ENCODE data around the gene GRM8.

The GRM8 gene

DNA sequence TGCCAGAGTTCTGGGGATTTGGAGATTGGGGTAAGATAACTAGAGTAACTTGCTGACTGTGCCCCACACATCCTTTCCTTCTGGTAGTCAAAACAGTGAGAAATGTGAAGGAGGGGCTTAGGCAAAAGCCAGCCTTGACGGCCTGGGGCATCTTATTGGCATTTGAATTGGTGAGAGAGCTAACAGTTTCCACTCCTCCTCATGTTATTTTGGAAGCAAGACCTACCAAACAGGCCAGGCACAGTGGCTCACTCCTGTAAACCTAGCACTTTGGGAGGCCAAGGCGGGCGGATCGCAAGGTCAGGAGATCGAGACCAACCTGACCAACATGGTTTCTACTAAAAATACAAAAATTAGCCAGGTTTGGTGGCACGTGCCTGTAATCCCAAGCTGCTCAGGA is 596.6 kb downstream of the GRM8 start:
- no peak for DNase-seq

DNA sequence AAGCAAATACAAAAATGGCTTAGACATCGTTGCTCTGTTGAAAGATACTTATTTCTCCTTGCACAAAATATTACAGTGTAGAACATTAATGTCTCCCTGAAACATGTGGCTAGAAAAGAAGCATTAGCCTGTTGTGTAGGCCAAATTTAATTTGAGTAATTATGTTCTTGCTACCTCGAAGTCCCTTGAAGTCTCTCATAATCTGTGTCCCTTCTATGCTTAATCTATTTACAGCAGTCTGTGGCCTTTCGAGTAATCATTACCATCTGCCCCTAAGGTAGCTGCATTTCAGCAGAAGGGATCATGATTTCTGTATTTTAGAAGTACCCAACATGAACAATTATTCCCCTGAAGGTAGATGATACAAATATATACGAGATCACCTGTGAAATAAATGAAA is 615.2 kb downstream of the GRM8 start:
- no peak for DNase-seq

- no peak for DNase-seq
These were observed 617.2 kb downstream of the GRM8 start for GRCh38 chr7:126635545-126635944.

GRCh38 chr7:126608339-126608776 is 644.4 kb downstream of the GRM8 start:
- DNase-seq = peak; percentile 7

DNA sequence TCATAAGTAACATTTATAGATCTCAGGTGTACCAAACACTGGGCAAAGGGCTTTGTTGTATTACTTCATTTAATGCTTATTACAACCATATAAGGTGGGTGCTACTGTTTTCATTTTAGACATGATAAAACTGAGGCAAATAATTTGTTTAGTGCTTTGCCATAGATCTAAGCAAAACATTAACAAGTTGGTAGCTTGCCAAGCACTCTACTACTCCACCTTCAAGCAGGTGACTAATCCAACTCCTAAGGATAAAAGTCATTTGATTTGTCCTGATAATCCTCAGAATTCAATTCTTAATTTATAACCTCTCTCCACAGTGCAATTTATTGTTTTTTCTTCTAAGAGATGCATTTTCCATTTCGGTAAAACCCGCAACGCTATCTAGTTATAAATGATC is 646.4 kb downstream of the GRM8 start:
- DNase-seq = no peak

GRCh38 chr7:126605553-126605952 is 647.2 kb downstream of the GRM8 start:
- DNase-seq = no peak

GRCh38 chr7:126605056-126605455 is 647.7 kb downstream of the GRM8 start:
- DNase-seq = no peak

- no peak for DNase-seq
These were observed 663.6 kb downstream of the GRM8 start for GRCh38 chr7:126589068-126589684.

GRCh38 chr7:126578338-126578737 is 674.4 kb downstream of the GRM8 start:
- no peak for DNase-seq

DNA sequence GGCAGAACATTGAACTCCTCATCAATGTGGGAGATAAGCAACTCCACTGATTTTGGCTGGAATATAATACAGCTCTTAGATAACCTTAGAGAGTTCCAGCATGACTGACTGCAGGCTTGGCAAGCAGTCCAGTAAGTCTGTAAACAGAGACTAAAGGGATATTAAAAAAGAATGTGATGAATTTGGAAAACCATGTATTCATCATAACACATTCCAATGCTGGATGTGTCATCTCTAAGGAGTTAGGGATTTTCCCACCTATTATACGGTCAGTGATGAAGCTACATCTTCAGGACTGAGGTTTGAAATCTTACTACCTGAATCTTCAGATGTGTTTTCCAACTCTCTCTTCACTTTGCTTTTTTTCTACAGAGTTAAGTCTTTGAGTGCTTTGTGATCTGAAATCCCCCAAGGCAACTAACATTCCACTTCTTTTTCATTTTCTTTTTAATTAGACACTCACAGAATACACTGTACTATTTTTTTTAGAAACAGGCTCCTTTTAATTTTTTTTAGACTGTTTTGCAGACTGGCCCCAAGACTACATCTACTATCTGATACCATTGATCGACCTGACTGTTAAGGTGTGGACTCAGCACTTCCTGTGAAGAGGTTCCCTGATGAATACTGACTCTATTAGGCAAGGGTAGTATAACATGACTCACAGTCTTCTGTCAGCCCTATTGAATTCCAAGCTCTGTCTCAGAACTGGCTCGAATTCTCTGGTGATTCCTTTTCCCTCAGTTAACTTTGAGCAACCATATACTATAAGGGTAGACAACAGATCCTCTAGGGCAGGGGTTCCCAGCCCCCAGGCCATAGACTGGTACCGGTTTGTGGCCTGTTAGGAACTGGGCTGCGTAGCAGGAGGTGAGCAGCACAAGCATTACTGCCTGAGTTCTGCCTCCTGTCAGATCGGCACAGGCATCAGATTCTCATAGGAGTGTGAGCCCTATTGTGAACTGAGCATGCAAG is 678.2 kb downstream of the GRM8 start:
- peak; percentile 81 for DNase-seq

- no peak for DNase-seq
These were observed 681.9 kb downstream of the GRM8 start for GRCh38 chr7:126570845-126571244.

GRCh38 chr7:126569402-126569801 is 683.3 kb downstream of the GRM8 start:
- DNase-seq = peak; percentile 9

DNA sequence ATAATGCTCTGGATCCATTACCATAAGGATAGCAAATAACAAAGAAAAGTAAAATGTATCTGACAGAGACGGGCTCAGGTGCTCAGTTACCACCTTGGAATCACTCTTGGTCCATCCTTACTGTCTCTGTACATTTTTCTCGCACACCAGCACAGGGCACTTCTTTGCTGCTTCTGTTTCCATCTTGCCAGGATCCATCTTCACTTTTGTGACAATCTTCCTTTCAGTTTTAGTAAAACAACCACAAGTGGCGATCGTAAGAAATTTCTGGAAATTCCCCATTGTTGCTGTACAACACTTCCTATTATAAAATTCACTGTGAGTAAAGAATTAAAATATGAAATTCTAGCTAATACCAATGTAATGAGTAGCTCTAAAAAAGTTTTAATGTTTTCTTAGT is 695.5 kb downstream of the GRM8 start:
- DNase-seq = no peak

- peak; percentile 11 for DNase-seq
These were observed 711.3 kb downstream of the GRM8 start for GRCh38 chr7:126541406-126541805.

DNA sequence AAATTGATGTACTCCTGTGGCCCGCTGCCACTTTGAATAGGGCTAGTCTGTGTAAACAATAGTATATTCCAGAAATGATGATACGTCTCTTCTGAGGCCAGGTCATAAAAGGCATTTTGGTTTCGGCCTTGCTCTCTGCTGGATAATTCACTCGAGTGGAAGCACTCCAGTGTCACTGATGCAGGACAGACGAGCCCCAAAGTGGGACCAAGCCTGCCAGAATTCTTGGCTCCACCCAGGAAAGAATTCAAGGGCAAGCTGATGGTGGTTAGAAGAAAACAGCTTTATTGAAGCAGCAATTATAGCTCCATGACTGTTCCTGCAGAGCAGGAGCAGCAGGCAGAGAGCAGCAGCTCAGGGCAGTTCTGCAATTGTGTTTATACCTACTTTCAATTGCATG is 717.6 kb downstream of the GRM8 start:
- DNase-seq = no peak

GRCh38 chr7:126533715-126534114 is 719.0 kb downstream of the GRM8 start:
- DNase-seq = no peak

DNA sequence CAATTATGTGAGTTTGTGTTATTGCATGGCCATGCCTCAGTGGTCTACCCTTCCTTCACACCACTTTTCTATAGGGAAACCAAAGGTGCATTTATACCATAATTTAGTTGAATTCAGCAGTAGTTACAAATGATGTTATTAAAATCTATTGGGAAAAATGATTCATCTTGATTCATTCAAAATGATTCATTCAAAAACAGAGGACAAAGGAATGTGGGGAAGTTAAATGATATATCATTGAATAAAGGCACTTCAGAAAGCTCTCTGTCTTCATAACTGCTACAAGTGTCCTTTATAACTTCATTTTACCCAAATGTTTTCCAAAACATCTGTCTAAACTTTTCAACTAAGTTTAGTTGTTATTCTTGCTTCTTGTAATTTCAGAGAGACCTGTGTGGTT is 722.9 kb downstream of the GRM8 start:
- peak; percentile 19 for DNase-seq

DNA sequence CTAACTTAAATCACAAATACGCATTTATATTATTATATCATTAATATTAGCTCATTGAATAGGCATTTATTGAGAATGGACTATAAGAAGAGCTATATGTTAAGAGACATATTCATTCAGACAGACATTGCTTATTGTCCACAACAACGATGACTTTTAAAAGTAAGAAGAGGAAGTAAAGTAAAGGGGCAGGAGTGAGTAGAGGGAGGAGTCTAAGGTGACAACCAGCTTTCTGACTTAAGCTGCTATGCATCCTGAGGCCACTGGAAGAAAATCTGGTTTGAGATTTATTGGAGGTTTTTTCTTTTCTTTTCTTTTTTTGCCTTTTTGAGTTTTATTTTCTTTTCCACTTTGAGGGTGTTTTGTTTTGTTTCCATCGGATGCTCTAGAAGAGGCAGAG is 723.5 kb downstream of the GRM8 start:
- DNase-seq = no peak

DNA sequence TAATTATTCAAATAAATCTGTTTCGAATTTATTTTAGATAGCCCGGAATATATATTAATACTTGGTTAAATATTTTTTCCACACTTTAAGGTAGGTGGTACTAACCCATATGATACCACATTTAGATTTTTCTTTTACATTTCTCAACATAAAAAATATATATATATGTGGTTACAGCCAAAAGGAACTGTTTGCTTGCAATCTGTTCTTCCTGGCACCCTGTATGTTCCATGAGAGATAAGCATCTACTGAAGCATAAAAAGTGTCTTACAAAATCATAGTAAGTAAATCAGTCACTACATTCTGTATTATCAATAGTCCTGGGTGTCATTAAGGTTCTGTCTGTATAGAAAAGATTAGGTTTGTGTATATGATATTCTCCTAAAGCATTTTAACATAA is 726.8 kb downstream of the GRM8 start:
- DNase-seq = no peak

DNA sequence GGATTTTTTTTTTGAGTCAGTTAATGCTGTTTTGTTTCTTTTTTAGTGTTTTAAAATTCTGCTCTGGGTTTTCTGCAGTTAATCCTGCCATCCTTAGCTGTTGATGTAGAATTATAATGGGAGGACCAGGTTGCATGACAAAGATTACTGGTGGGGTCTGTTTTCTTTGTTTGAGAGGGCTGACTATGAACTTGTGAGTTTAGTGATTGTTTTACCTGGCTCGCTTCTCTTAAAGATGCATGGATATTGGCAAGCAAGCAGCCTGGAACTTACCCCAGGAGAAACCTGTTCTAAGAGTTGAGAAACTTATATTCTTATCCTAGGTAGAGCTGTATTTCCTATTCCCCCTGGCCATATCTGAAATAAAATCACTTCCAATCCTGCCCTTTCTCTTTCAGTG is 727.8 kb downstream of the GRM8 start:
- DNase-seq = no peak

DNA sequence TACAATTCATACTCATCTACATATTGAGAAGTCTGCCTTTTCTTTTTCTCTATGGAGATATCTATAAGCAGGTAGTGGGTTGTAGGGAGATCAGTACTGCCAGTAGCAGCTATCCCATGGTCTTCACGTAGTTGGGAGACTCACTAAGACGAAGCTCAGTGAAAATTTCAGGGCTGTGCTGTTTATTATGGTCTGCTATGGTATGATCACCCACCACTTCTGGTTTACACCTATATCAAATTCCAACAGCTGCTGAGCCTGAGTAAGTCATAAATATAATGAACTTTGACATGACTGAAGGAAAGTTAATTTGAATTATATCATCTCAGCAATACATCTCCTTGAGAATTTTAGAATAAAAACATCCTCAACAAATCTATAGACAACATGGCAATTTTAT is 741.7 kb downstream of the GRM8 start:
- no peak for DNase-seq

- no peak for DNase-seq
These were observed 751.1 kb downstream of the GRM8 start for GRCh38 chr7:126501617-126502016.

DNA sequence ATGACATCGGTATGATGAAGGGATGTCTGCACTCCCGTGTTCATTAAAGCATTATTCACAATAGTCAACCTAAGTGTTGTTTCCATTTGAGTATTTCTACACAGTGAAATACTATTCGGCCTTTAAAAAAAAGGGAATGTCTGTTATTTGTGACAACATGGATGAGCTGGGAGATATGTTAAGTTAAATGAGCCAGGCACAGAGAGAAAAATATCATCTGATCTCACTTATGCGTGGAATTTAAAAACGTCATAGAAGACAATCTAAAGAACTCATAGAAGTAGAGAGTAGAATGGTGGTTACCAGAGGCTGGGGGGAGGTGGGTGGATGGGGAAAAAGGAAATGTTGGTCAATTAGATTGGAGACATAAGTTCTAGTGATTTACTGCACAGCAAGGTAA is 753.3 kb downstream of the GRM8 start:
- DNase-seq = no peak

DNA sequence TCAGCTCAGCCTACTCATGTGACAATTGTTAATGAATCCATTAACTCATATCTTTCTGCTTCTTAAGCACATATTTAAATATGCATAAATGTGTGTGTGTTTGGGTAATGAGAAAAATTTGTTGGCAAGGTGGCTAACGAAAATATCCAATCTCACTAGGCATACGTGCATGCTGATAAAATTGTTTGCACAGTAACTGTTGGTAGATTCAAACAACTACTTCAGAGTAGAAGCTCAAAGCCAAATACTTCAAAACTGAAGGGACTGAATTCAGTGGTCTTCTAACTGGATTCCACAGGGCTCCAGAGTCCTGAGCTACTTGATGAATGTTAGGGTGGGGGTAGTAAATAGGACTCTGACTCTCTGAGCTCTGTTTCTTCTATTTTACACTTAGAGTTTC is 757.0 kb downstream of the GRM8 start:
- no peak for DNase-seq

All from fibroblast of skin of right quadriceps (primary cell).